ENCODE measurements around the gene FAM186B.

DNA sequence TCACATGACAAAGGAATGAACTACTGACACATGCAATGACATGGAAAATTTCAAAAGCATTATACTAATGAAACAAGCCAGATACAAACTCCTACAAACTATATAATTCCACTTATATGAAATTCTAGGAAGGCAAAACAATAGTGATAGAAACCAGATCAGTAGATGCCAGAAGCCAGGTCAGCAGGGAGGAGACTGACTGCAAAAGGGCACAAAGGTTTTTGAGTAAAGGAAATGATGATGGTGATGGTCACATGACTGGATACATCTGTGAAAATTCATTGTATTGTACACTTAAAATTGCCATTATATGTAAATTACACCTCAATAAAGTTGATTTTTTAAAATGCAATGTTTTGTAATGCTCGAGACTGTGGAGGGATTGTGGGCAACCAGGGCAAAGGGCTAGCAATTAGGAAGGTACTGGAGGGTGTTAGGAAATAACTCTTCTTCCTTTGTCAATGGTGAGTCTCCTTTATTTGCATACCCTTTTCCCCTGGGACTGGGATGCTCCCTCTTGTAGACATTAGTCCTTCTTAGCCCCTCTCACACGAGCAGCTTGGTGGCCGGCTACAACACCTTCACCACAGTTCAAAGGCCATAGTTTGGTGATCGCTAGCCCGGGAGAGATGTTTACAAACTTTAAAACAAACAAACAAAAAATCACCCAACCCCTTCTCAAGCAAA lies 11.2 kb upstream of the FAM186B start:
- TF ChIP-seq CTCF (IDR thresholded peaks at IDR 0.05 in 8 of 11, conservative IDR thresholded peaks at IDR 0.05 in 3 of 11), result no peak
- TF ChIP-seq POLR2A (IDR thresholded peaks at IDR 0.05), result no peak
- no peak for TF ChIP-seq POLR2AphosphoS5 (IDR thresholded peaks at IDR 0.05)
